Measurements from ENCODE around the gene BMAL2.
A peak's percentile ranks its signal among the peaks of the same experiment; 100 is the strongest.

BMAL2 gene, protein sequence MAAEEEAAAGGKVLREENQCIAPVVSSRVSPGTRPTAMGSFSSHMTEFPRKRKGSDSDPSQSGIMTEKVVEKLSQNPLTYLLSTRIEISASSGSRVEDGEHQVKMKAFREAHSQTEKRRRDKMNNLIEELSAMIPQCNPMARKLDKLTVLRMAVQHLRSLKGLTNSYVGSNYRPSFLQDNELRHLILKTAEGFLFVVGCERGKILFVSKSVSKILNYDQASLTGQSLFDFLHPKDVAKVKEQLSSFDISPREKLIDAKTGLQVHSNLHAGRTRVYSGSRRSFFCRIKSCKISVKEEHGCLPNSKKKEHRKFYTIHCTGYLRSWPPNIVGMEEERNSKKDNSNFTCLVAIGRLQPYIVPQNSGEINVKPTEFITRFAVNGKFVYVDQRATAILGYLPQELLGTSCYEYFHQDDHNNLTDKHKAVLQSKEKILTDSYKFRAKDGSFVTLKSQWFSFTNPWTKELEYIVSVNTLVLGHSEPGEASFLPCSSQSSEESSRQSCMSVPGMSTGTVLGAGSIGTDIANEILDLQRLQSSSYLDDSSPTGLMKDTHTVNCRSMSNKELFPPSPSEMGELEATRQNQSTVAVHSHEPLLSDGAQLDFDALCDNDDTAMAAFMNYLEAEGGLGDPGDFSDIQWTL

DNA sequence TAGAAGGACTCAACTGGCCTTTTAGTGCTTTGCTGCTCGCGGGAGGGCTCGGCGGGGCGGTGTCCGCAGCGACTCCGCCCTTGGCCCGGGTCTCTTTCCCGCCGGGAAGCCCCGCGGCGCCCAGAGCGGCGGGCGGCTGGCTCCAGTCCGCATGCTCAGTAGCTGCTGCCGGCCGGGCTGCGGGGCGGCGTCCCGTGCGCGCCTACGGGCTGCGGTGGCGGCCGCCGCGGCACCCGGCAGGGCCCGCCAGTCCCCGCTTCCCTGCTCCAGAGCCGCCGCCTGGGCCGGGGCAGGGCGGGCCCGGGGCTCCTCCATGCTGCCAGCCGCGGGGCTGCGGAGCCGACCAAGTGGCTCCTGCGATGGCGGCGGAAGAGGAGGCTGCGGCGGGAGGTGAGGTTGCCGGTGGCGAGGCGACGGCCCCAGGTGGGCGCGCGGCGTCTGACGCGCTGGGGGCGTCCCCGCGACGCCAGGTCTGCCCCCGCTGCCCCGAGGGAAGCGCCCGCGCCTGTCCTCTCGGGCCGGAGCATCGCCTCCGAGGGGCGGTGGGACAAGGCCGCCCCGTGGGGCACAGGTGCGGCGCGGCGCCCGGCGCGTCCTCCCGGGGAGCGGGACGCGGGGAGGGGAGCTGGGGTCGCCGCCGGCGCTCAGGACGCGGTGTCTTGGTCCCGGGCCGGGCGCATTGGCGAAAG is at the start of gene BMAL2:
TSS of gene BMAL2 (plus strand) at position 123 of the 689 bp plus-strand sequence. CDS start at position 360, 237 bp downstream.
- peak; percentile 58 for DNase-seq

DNA sequence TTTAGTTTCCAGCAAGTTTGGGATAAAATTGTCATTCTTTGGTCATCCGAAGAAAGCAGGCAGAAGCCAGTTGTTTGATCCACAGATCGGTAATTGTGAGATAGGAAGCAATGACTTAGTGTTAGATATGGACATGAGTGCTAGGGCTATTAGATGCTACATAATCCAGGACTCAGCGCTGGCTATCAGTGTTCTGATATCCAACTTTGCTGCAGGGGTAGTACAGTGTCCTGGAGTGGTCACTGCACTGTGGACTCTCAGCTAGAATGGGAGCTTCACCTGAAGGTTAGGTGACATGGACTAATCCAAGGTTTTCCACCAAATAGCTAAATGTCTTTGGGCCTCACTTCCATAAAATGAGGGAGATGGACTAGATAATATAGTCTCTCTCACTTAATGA is 48.6 kb upstream of the BMAL2 start:
- no peak for DNase-seq

DNA sequence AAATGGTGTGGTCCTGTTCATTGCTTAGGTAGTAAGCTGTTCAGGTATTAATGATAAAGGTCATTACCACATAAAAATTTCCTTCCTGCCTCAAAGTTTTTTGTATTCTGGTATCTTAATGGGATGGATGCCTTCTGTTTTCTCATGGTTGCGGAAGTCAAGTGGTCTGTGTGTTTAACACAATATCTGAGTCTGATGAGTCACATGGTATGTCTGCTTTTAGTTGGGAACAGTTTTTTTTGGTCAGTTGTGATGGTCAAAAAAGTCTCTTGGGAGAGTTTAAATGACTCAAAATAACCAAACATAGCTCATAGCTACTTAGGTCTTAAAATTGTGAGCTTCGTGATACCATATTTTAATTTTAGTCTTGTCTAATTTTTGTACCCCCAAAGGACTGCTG is 47.9 kb upstream of the BMAL2 start:
- DNase-seq = no peak

DNA sequence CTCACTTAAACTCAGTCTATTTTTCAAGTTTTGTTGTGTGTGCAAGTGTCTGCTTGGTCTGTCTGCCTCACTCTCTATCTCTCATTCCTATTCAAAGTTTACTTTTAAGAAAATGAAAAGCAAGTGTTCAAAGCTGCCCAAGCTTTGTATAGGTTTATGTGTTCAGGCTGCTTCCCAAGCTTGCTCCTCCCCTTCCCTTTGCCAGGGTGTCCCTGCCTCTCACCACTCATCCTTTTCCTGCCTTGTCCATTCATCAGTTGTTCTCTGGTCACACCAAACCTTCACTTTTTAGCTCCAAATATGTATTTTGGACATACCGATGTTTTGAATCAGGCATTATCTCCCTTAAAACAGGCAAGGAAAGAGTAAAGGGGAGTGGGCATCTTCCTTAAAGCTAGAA is 47.2 kb upstream of the BMAL2 start:
- DNase-seq = no peak

DNA sequence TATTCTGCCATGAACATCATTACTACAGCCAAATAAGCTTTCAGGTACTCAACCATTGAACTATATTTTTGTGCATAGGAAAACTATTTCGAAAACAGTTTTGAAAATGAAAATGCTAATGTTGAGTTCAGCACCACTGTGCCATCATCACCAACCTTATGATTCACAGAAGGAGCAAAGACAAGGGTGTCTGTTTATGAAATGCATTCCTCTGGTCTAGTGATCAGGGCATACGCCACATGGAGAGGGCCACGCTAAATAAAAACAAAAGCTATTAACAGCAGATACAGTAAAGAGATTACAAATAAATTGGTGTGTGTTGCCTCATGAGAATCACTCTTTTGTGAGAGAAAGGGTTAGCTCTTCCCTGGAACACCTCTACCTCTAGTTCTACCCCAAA is 43.2 kb upstream of the BMAL2 start:
- no peak for DNase-seq

DNA sequence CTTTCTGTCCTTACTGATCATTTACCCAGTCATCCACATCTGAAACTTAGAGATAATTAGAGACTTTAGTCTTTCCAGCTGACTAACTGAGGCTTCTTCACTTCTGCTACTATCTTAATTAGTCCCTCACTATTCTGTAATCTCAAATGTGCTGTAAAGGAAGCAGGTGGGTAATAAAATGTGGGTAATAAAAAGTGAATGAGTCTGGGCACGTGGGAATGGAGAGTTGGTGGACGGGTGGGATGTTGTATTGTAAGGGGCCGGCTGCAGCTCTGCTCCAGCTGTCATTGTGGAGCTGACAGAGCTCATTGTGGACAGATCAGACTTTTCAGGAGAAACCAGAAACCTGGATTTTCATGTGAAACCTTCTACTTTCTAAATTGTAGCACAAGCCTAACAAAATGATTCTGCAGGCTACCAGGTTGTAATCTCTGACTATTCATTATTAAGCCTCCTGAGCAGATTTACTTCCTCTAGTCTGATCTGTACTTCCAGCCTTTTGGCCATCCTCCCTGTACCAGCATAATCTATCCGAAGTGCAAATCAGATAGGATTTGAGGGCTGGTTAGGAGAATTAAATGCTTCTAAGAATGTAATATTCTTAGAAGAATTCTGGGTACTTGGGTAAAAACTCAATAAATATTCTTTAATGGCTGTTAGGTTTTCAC is 42.0 kb upstream of the BMAL2 start:
- no peak for DNase-seq

DNA sequence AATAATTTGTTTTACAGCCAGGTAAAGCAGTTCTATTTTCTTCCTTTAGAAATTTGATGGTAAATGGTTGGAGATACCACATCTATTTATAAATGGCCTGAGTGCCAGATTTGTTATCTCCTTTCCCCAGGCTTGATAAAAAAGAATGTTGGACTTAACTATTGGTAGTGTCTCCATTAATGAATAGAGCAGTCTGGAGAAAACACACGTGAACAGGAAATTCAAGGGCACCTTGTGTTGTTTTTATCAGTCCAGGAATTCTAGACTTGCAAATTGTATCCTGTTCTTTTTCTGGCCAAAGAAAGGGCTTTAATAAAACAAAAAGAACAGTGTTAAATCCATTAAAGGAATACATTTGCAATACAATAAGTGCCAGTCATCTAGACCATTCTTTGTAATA is 40.8 kb upstream of the BMAL2 start:
- DNase-seq = no peak

DNA sequence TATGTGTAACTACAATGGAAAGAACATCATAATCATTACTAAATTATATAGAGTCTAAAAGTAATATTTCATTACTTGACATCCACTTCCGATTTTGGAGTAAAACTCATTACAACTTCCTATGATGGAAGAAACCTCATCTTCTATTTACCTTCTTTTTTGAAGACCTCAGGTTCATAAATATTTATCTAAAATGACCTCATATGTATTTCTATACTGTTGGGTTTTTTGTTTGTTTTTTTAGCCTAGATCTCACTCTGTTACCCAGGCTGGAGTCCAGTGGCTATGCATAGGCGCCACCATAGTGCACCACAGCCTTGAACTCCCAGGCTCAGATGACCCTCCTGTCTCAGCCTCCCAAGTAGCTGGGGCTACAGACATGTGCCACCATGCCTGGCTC is 39.9 kb upstream of the BMAL2 start:
- no peak for DNase-seq

DNA sequence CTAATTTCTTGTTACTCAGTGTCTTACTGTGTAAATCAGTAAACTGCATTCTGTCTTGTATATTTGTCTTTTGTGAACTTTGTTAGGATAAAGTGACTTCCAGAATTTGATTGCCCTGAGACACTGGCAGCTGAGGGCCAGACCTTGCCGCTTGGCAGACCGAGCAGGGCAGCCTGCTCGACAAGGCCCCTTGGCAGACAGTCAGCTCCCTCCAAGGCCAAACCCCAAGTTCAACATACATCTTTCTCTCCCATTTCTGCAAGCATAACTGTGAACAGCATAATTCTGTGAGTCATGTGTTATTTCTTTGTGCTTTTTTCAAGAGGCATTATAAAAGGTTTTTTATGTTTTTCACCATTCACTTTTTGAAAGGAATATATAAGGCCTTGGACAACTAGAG is 39.2 kb upstream of the BMAL2 start:
- no peak for DNase-seq

DNA sequence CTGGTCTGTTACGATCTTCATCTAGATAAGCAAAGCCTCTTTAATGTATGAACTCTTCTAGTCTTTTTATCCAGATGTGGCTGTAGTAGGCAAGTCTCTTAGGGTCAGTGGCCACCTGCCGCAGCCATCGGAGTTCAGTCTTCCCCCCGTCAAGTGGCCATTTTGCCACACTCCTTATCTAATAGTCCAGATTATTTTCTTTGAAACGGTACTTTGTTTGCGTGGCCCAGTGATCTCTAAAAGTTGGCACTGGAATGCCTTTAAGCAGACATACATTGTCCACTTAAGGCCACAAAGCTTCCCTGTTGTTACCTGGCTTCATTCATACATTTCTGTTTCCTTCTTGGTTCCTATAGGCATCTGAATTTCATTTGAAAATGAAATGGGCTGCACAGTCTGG is 36.0 kb upstream of the BMAL2 start:
- no peak for DNase-seq

DNA sequence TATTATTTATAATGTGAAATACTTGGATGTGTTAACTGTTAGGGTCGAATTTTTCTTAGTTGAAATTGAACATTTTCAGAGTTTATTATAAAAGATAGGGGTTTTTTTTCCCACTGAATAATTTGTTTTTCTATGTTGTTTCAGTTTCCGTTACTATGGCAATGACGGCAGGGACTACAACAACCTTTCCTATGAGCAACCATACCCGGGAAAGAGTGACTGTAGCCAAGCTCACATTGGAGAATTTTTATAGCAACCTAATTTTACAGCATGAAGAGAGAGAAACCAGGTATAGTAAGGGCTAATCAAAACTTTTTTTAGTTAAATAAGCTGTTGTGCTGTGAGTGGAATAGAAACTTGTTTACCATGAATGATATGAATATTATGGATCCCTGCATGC is 35.1 kb upstream of the BMAL2 start:
- no peak for DNase-seq

DNA sequence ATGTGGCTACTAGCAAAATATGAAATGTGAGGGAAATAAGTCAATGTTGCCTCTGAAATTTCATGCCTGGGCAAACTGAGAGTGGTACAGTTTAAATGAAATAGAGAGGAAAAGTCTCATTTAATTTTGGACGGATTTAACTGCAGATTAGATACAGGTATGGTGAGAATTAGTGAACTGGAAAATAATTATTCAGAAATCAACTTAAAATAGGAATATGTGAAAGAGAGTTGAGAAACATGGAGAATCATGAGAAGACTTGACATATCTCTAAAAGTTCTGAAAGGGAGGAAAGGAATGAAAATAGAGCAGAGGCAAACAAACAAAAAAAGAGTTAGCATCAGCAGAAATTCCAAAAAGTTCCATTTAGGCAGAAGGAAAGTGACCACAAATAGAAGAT is 33.5 kb upstream of the BMAL2 start:
- no peak for DNase-seq

DNA sequence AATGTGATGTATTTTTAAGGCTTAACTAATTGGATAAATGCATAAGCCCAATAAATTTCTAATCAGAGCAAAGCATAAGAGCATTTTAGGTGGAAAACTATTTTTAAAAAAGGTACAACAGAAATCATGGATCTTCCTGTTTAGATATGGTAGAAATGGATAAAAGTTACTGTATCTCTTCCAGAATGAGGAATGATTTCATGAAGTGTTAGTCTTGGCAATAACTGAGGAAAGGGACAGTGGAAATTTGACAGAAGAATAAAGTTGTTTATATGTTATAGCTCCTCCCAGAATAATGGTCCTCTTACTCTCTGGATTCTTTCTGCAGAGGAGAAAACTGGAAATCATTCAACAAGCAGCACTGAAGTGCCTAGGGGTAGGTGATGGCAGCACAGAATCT is 32.4 kb upstream of the BMAL2 start:
- DNase-seq = no peak

DNA sequence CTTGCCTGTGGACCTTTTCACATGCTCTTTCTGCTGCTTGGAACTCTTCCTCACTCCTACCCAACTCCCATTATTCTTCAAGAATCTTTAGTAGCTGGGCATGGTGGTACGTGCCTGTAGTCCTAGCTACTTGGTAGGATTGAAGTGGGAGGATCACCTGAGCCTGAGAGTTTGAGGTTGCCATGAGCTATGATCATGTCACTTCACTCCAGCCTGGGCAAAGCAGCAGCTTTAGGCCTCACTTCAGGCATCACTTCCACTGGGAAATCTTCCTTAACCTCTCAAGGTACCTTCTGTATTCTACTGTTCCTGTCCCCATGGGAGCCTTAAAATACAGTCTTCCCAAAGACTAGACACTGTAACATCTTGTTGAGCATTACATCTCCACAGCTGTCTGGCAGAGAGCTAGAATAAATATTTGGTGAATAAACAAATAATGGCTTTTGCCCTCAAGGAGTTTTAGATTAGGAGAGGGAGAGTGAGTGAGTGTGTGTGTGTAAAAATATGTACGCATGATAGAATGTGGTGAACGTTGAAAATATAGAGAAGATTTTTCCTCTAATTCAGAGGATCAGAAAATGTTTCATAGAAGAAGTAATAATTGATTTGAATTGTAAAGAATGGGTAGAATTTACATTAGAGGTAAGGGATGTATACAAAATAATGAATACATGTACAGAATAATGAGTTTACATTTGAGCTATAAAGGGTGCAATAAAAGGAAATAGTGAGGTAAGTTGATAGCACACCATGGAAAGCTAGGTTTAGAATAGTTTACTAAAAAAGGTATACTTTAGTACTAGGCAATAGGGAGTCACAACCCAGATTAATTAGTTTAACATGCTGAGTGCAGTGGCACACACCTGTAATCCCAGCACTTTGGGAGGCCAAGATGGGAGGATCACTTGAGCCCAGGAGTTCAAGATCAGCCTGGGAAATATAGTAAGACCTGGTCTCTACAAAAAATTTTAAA is 29.2 kb upstream of the BMAL2 start:
- DNase-seq = no peak

DNA sequence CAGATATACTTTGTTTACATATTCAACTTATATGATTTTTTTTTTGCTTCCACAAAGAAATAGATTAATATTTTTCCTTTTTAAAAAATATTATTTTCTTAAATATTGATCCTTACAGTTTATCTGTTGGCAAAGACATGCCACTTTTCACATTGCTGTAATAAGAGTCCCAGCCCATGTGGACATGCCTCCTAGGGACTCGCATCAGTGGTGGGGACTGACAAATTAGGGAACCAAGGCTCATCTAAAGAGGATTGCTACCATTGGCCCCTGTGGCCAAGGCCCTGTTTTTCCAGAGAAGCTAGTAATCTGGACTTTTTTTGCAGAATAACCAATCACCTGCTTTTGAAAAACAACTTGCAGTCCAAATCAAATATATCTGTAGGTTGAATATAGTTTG is 27.8 kb upstream of the BMAL2 start:
- no peak for DNase-seq

DNA sequence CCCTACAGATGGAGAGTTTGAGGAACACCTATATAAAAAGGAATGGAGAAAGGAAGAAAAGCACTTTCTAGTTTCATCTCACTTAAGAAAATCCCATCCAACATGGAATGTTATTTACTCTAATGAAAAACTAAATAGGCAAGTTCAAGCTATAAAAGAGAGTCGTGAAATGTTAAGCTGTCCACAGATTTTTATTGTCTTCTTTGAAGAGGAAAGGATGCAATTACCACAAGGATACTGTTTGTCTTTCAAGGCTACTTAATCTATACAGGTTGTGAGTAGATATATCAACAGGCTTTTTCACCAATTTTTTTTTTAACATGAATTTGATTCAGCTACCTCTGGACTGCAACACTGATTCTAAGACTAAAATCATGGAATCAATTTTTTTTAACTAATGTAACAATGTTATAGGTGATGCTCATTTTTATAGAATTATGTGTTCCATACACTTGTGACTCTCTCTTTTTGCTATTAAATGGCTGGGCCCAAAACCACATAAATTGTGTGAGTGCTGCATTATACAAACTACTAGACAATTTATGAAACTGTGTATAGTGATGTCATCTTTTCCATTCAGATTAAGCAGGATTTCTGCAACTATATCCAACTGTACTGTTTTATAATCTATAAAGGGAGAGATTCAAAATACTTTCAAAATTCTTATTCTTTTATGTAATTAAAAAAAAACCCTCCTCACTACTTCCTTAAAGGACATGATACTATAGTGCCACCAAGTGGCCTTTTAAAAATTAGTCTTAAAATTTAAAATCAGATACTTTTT is 26.8 kb upstream of the BMAL2 start:
- DNase-seq = peak; percentile 61

DNA sequence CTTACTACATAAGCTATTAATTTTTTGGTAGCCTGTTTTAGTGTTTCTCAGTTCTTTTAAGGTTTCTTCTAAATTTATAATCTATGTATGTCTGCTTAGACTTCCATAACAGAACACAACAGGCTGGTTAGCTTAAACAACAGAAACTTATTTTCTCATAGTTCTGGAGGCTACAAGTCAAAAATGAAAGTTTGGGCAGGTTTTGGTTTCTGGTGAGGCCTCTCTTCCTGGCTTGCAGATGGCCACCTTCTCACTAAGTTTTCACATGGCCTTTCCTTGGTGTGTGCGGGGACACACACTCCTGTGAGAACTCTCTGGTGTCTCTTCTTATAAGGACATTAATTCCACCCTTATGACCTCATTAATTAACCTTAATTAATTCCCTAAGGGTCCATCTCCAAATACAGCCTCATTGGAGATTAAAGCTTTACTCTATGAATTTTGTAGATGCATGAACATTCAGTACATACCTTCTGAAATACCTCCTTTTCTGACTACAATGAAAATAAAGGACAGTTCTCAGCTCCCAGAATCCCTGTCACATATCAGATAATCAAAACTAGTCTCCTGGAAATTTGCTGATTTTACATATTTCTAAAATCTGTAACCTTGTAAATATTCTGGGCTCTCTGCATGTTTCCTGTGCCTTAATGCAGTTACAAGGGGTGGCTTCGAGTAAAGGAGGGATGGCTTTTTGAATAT is 23.2 kb upstream of the BMAL2 start:
- DNase-seq = no peak

DNA sequence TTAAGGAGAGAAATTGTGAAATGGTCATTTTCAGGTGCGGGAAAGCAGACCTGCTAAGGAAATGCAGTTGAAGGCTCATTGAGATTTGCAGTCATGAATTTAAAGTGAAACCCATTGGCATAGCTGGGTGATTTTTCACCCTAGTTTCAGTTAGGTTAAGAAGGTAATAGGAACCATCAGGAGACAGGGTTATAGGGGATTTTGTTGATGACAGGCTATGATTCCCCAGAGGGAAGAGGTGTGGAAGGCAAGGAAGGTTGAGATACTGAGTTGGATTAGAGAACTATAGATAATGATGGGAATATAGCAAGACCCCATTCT is 22.7 kb upstream of the BMAL2 start:
- no peak for DNase-seq

DNA sequence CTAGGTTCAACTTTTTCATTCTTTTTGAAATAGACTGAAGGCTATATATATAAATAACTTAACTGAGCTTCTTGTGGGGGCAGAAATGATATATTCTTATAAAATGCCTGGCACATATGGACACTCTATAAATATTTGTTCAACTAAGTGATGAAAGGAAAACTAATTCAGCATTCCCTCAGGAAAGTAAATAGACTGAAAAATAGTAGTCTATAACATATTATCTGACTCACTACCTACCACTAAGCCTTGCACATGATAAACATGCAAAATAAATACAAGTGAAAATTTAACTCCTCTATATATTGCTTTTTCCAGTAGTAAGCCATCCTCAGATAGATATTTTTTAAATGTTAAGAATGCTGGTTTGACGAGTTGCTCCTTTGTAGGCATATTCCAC is 15.7 kb upstream of the BMAL2 start:
- no peak for DNase-seq

DNA sequence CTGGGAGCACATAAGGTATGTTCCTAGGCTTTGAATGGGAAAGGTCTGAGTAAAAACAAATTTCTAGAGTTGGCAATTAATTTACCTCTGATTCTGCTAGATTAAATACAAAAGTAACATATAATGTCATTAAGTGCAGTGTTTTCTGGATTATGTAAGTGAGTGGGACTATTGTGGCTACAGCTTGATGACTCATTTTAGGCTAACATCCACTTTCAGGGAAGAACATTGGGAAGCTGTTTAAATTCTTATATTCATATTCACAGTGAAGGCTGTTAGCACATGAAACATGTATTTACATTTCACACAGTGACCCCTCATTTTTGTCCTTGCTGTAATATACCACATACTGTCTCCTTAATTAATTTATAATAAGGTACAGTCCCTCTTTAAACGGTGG is 13.2 kb upstream of the BMAL2 start:
- DNase-seq = no peak

DNA sequence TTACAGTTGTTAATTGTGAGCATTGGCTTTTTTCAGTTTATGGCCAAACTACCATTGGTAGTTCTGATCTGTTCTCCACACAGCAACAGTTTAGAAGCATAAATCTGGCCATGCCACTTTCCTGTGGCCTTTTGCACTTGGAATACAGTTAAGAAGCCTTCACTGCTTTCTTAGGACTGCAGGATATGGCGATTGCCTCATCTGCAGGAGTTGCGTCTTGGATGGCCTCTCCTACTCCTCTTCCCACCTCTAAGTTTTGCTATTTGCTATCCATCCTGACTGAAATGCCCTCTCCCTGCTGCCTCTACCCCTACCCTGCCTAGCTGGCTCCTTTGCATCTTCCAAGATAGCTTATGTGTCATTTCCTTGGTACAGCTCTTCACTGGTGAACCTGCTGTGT is 12.8 kb upstream of the BMAL2 start:
- no peak for DNase-seq

Measured in NCI-H1694 treated with DMSO at 0.1 percent for 48 hours (cell line).